Lung (tissue), 12 donors: Measurements from ENCODE around the gene MYLK3. TPM values are rescaled to one million over a fixed set of nuclear protein-coding genes. Genes with fewer than 3 reads are reported as not detected.
A peak's percentile ranks its signal among the peaks of the same experiment; 100 is the strongest.

Experiments used
- ATAC-seq: fragments of 200-7000 bp; cut with Tn5 transposase; one replicate; pipeline ENCODE4 v1.9.1; 2020; ENCODE audit warnings: moderate number of reproducible peaks; ENCODE audit not compliant: insufficient read depth, low FRiP score
- DNase-seq, 3 donors: peaks; one replicate each; pipeline ENCODE4 v3.0.0-alpha.2; 2013 to 2017
- H3K27ac ChIP-seq, 2 donors: one replicate each; pipeline ENCODE4 v1.5.1; 2013; ENCODE audit warnings: mild to moderate bottlenecking in 2 of 2, moderate library complexity in 2 of 2, control low read depth in 1 of 2, inconsistent platforms in 1 of 2, low read depth in 1 of 2, low read length in 1 of 2
- H3K27me3 ChIP-seq, 3 donors: one replicate each; pipeline ENCODE4 v1.5.1; 2013; ENCODE audit warnings: low read length in 2 of 3; ENCODE audit not compliant: control insufficient read depth in 3 of 3, insufficient read depth in 3 of 3
- H3K36me3 ChIP-seq, 4 donors: one replicate each; pipeline ENCODE4 v1.5.1; 2013; ENCODE audit warnings: low read length in 4 of 4, mild to moderate bottlenecking in 1 of 4, moderate library complexity in 1 of 4; ENCODE audit not compliant: control insufficient read depth in 4 of 4, insufficient read depth in 4 of 4
- H3K4me1 ChIP-seq, 5 donors: one replicate each; pipeline ENCODE4 v1.5.1; 2013; ENCODE audit warnings: low read length in 5 of 5, mild to moderate bottlenecking in 2 of 5, moderate library complexity in 1 of 5; ENCODE audit not compliant: control insufficient read depth in 5 of 5, insufficient read depth in 5 of 5
- H3K4me3 ChIP-seq: one replicate; pipeline ENCODE4 v1.5.1; 2013; ENCODE audit warnings: mild to moderate bottlenecking, control low read depth, moderate library complexity
- H3K9ac ChIP-seq, 2 donors: one replicate each; pipeline ENCODE4 v1.5.1; 2013; ENCODE audit warnings: low read length in 2 of 2, control low read depth in 1 of 2; ENCODE audit not compliant: insufficient read depth in 1 of 2
- H3K9me3 ChIP-seq, 4 donors: one replicate each; pipeline ENCODE4 v1.5.1; 2013; ENCODE audit warnings: low read length in 3 of 4, mild to moderate bottlenecking in 1 of 4, moderate library complexity in 1 of 4; ENCODE audit not compliant: control insufficient read depth in 4 of 4, insufficient read depth in 3 of 4
- WGBS, 2 donors: extraction: QIAGEN DNeasy Blood & Tissue Kit; methylation state at CpG; one replicate each; pipeline ENCODE4 v1.1.7; 2013; 5-methylcytosine and 5-hydroxymethylcytosine counted together
- polyA plus RNA-seq, 2 donors: library from polyadenylated mRNA; stranded (reverse); fragments of 200-250 nt; gene quantifications; one replicate each; pipeline ENCODE4 v1.2.1, GENCODE V29; 2013
- total RNA-seq, 2 donors: library from RNA; depleted of rRNA in 1 of 2; stranded (reverse); fragments of >200 nt in 1 of 2; gene quantifications; one replicate each; pipeline ENCODE4 v1.2.1, GENCODE V29; 2014 to 2021
- TF ChIP-seq, protein P1 (sequence below): IDR thresholded peaks from 2 replicates; pipeline ENCODE4 v1.5.1; 2012; ENCODE audit warnings: mild to moderate bottlenecking; ENCODE audit errors: control extremely low read depth, extremely low read depth
- donor health status: control.
- donor health status: control.
- donor health status: Bipolar disorder and iron deficiency.
- donor health status: healthy.
- donor health status: DM: yes; HTN: yes; CAD: no.

MYLK3 gene
- total and polyA plus RNA-seq, 4 donors: 0.16 to 4.6 (median 1.4) TPM

DNA sequence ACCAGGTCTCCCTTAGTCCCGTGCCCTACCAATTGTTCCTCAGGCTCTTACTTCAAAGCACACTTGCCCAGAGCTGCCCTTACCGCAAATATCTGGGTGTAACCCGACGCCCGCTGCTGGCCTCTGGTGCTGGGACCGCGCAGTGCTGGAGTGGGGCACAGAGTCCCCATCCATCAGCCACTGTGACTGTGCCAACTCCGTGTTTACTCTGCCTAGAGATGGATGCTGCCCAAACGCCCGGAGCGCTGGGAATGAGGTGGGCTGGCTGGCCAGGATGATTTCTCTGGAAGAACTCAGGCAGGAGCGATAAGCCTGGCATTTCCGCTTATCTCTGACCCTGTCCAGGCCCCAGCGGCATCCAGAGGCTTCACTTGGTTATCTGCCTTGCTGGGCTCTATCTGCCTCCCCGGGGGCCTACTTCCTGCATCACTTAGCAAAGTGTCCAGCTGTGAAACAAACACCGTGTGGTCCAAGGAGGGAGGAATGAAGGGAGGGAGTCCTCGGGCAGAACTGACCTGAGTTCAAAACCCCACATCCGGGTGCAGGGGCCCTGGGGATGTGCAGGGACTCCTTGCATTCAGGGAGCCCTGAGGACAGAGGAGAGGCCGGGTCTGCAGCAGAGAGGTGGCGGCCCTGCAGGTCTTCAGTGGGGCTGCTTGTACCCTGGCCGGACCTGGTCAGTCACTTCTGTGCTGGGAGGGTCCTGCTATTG lies 9.4 kb upstream of the MYLK3 start:
- H3K9ac ChIP-seq: no peak overlapping the region
- H3K9me3 ChIP-seq: no peaks in the 10 kb centered on the region
- TF ChIP-seq, protein P1, sequence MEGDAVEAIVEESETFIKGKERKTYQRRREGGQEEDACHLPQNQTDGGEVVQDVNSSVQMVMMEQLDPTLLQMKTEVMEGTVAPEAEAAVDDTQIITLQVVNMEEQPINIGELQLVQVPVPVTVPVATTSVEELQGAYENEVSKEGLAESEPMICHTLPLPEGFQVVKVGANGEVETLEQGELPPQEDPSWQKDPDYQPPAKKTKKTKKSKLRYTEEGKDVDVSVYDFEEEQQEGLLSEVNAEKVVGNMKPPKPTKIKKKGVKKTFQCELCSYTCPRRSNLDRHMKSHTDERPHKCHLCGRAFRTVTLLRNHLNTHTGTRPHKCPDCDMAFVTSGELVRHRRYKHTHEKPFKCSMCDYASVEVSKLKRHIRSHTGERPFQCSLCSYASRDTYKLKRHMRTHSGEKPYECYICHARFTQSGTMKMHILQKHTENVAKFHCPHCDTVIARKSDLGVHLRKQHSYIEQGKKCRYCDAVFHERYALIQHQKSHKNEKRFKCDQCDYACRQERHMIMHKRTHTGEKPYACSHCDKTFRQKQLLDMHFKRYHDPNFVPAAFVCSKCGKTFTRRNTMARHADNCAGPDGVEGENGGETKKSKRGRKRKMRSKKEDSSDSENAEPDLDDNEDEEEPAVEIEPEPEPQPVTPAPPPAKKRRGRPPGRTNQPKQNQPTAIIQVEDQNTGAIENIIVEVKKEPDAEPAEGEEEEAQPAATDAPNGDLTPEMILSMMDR: no peak
- WGBS, 2 donors: 37 to 62% methylated on average over 21 of the region's 21 CpGs
- no peak for ATAC-seq
- H3K4me1 ChIP-seq: peaks cover 0 to 14% (median 6%) of the 10 kb centered on the region in 5 donors
- no peak overlapping the region for H3K4me3 ChIP-seq
- peaks cover 0 to 11% (median 0%) of the 10 kb centered on the region in 3 donors for H3K27me3 ChIP-seq
- H3K36me3 ChIP-seq: no peaks in the 10 kb centered on the region
- DNase-seq: peak; percentile 22 to 43 (median 42)
- peak overlapping the region in 1 of 2 donors; percentile 86 for H3K27ac ChIP-seq

DNA sequence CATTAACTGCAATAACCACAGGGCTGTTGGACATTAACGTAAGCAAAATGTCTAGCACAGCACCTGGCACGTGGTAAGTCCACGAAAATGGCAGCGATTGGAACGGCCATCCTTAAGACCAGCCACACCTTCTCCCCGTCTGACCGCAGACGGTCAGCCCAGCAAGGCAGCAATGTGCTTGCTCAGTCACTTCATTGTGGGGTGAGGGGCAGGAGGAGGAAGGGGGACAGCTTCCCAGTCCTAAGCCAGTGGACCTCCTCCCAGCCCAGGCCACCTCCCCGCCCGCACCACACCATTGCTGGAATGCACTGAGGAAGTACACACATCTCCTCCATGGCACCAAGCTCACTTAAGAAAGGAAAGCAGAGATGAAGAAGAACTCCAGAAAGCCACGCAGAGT lies 8.6 kb upstream of the MYLK3 start:
- WGBS, 2 donors: 79 to 91% methylated on average over 11 of the region's 11 CpGs
- no peak overlapping the region for H3K9ac ChIP-seq
- no peak overlapping the region for H3K4me3 ChIP-seq
- TF ChIP-seq, protein P1: no peak
- no peaks in the 10 kb centered on the region for H3K9me3 ChIP-seq
- H3K4me1 ChIP-seq: peaks cover 0 to 14% (median 6%) of the 10 kb centered on the region in 5 donors
- H3K36me3 ChIP-seq: no peaks in the 10 kb centered on the region
- H3K27ac ChIP-seq: peak overlapping the region in 1 of 2 donors; percentile 86
- DNase-seq (no peak), ATAC-seq (no peak)
- H3K27me3 ChIP-seq: peaks cover 0 to 11% (median 0%) of the 10 kb centered on the region in 3 donors

DNA sequence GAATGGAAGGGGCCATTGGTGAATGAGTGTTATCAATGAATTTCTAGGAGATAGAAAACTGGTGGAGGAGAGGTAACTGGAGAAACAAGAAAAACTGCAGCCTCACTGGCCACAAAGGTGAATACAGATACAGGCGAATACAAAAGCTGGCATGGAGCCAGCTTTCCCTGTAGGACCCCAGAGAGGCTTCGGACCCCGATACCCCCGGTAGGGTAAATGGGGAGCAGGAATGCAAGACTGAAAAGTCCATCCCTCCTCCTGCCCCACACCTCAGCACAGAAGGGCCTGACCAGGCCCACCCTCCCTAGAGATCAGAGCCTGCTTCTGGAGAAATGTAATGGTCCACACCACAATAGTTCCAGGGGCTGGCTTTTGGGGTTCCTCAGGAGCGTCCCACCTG lies 4.9 kb upstream of the MYLK3 start:
- H3K27ac ChIP-seq: no peak overlapping the region
- no peaks in the 10 kb centered on the region for H3K36me3 ChIP-seq
- DNase-seq: no peak
- 86 to 95% methylated on average over 5 of the region's 5 CpGs for WGBS, 2 donors
- no peak overlapping the region for H3K9ac ChIP-seq
- TF ChIP-seq, protein P1: no peak
- ATAC-seq: no peak
- H3K4me3 ChIP-seq: no peak overlapping the region
- no peaks in the 10 kb centered on the region for H3K9me3 ChIP-seq
- no peaks in the 10 kb centered on the region for H3K27me3 ChIP-seq
- peaks cover 0 to 17% (median 6%) of the 10 kb centered on the region in 5 donors for H3K4me1 ChIP-seq
